SK-N-SH (cell line): ENCODE results near the gene HRH2. TPM values are rescaled to one million over a fixed set of nuclear protein-coding genes. Genes with fewer than 3 reads are reported as not detected.

Experiments
- CTCF ChIA-PET: fragments of 300-600, 350-600 bp; formaldehyde crosslinking; extraction: SDS; loops from one replicate; lab custom pipeline; 2021; lab: Yijun Ruan, JAX
- POLR2A ChIA-PET: fragments of 350-600 bp; sonication (Branson Sonifier 250); formaldehyde crosslinking; extraction: SDS; loops from one replicate; lab custom pipeline; 2020; ENCODE audit warnings: antibody characterized with exemption, inconsistent platforms; lab: Yijun Ruan, JAX
- DNase-seq: peaks from one replicate; pipeline ENCODE4 v3.0.0; 2012
- H2AFZ ChIP-seq: fragments of 200-600 bp; sonication (generic); 2 replicates; pipeline ENCODE4 v1.8.1; 2016; ENCODE audit warnings: antibody characterized with exemption, mild to moderate bottlenecking, low read depth
- H3F3A ChIP-seq: fragments of 200-600 bp; sonication (generic); replicated peaks from 2 replicates; pipeline ENCODE3; 2016; ENCODE audit warnings: antibody characterized with exemption, mild to moderate bottlenecking; ENCODE audit not compliant: insufficient read depth
- H3K27ac ChIP-seq, 2 experiments: fragments of 200-500 bp in 1 of 2; fragments of 200-600 bp in 1 of 2; sonication (Bioruptor generic) in 1 of 2; sonication (generic), shearing (Covaris generic) in 1 of 2; 2 replicates each; pipeline versions ENCODE4 v1.5.1 to v1.6.1; 2014 to 2016; ENCODE audit warnings: low read depth in 2 of 2, inconsistent platforms in 1 of 2, low read length in 1 of 2, mild to moderate bottlenecking in 1 of 2, mixed read lengths in 1 of 2
- H3K27me3 ChIP-seq: fragments of 200-600 bp; sonication (generic), shearing (Covaris generic); 2 replicates; pipeline ENCODE4 v1.6.1; 2016; ENCODE audit warnings: mixed run types; ENCODE audit not compliant: insufficient read depth
- H3K36me3 ChIP-seq, 2 experiments: fragments of 200-500 bp in 1 of 2; fragments of 200-600 bp in 1 of 2; sonication (Bioruptor generic) in 1 of 2; sonication (generic) in 1 of 2; replicated peaks in 1 of 2; 2 replicates each; pipeline versions ENCODE3 to v1.5.1; 2014 to 2016; ENCODE audit warnings: low read length in 1 of 2, mild to moderate bottlenecking in 1 of 2; ENCODE audit not compliant: insufficient read depth in 2 of 2, control insufficient read depth in 1 of 2
- H3K4me1 ChIP-seq, 2 experiments: fragments of 200-500 bp in 1 of 2; fragments of 200-600 bp in 1 of 2; sonication (Bioruptor generic) in 1 of 2; sonication (generic), shearing (Covaris generic) in 1 of 2; 2 replicates each; pipeline versions ENCODE4 v1.5.1 to v1.6.1; 2014 to 2016; ENCODE audit warnings: low read depth in 1 of 2, low read length in 1 of 2, mixed run types in 1 of 2; ENCODE audit not compliant: insufficient read depth in 2 of 2, control insufficient read depth in 1 of 2
- H3K4me2 ChIP-seq: fragments of 200-600 bp; sonication (generic), shearing (Covaris generic); 2 replicates; pipeline ENCODE4 v1.6.1; 2017; ENCODE audit warnings: mixed run types
- H3K4me3 ChIP-seq, 2 experiments: fragments of 200-500 bp in 1 of 2; fragments of 200-600 bp in 1 of 2; sonication (Bioruptor generic) in 1 of 2; sonication (generic), shearing (Covaris generic) in 1 of 2; 2 replicates each; pipeline versions ENCODE4 v1.5.1 to v1.8.1; 2014 to 2016; ENCODE audit warnings: low read depth in 2 of 2, inconsistent platforms in 1 of 2, low read length in 1 of 2, mild to moderate bottlenecking in 1 of 2, mixed read lengths in 1 of 2, moderate library complexity in 1 of 2
- H3K79me2 ChIP-seq: fragments of 200-600 bp; sonication (generic); 2 replicates; pipeline ENCODE4 v1.8.1; 2017; ENCODE audit warnings: mild to moderate bottlenecking; ENCODE audit not compliant: insufficient read depth
- H3K9ac ChIP-seq: fragments of 200-600 bp; sonication (generic); 2 replicates; pipeline ENCODE4 v1.6.1; 2017; ENCODE audit warnings: mixed run types
- H3K9me2 ChIP-seq: fragments of 200-600 bp; sonication (generic); 2 replicates; pipeline ENCODE4 v1.6.1; 2017; ENCODE audit warnings: mixed run types
- H3K9me3 ChIP-seq: fragments of 200-600 bp; sonication (generic); 2 replicates; pipeline ENCODE4 v1.6.1; 2017; ENCODE audit warnings: mixed run types, mild to moderate bottlenecking, moderate library complexity
- H4K20me1 ChIP-seq: fragments of 200-600 bp; sonication (generic); 2 replicates; pipeline ENCODE4 v1.6.1; 2017; ENCODE audit warnings: mild to moderate bottlenecking, mixed run types; ENCODE audit not compliant: insufficient read depth
- ELF1 ChIP-seq: IDR thresholded peaks from 2 replicates; pipeline ENCODE4 v1.4.0; 2012
- EZH2phosphoT487 ChIP-seq: fragments of 200-600 bp; sonication (generic); IDR thresholded peaks from 2 replicates; pipeline ENCODE4 v1.6.1; 2017; ENCODE audit warnings: low read depth, mixed run types, mild to moderate bottlenecking, antibody characterized with exemption, moderate library complexity, borderline replicate concordance
- FOXJ3 ChIP-seq: sonication (generic); formaldehyde crosslinking; IDR thresholded peaks from 2 replicates; pipeline ENCODE4 v1.5.1; 2020; ENCODE audit warnings: mild to moderate bottlenecking, missing genetic modification reagents
- FOXM1 ChIP-seq: IDR thresholded peaks from 2 replicates; pipeline ENCODE4 v1.4.0; 2012; ENCODE audit warnings: low read depth, mild to moderate bottlenecking
- GATA2 ChIP-seq: sonication (generic); formaldehyde crosslinking; IDR thresholded peaks from 2 replicates; pipeline ENCODE4 v1.5.0; 2020; ENCODE audit warnings: mild to moderate bottlenecking, missing genetic modification reagents
- JUND ChIP-seq: IDR thresholded peaks from 2 replicates; pipeline ENCODE4 v1.4.0; 2012
- NRF1 ChIP-seq: IDR thresholded peaks from 2 replicates; pipeline ENCODE4 v1.6.1; 2012; ENCODE audit warnings: low read depth, mild to moderate bottlenecking, low read length
- POLR2AphosphoS5 ChIP-seq: IDR thresholded peaks from 2 replicates; pipeline ENCODE4 v1.6.1; 2012; ENCODE audit warnings: low read depth, low read length
- RAD21 ChIP-seq: IDR thresholded peaks from 2 replicates; pipeline ENCODE4 v1.6.1; 2012; ENCODE audit warnings: mild to moderate bottlenecking, low read length
- RFX5 ChIP-seq: IDR thresholded peaks from 2 replicates; pipeline ENCODE4 v1.6.1; 2012; ENCODE audit warnings: mild to moderate bottlenecking, improper control_type of control experiment, low read length
- RXRA ChIP-seq: IDR thresholded peaks from 2 replicates; pipeline ENCODE4 v1.4.0; 2012; ENCODE audit warnings: low read depth, mild to moderate bottlenecking, borderline replicate concordance
- SIN3A ChIP-seq: IDR thresholded peaks from 2 replicates; pipeline ENCODE4 v1.6.1; 2012; ENCODE audit warnings: low read depth, mild to moderate bottlenecking, low read length, moderate library complexity, borderline replicate concordance
- TAF1 ChIP-seq: IDR thresholded peaks from 2 replicates; pipeline ENCODE4 v1.6.1; 2012; ENCODE audit warnings: low read depth, mild to moderate bottlenecking, low read length, moderate library complexity, borderline replicate concordance
- TEAD4 ChIP-seq: IDR thresholded peaks from 2 replicates; pipeline ENCODE4 v1.4.0; 2012; ENCODE audit warnings: mild to moderate bottlenecking, borderline replicate concordance; ENCODE audit not compliant: insufficient read depth
- WGBS: methylation state at CpG from one replicate; pipeline ENCODE4 v1.1.6; 2017; ENCODE audit warnings: low lambda C conversion rate; 5-methylcytosine and 5-hydroxymethylcytosine counted together
- polyA plus RNA-seq, 3 experiments: library from polyadenylated mRNA; depleted of rRNA; stranded (reverse); fragments of >200 nt; gene quantifications; 2 replicates each; pipeline ENCODE4 v1.2.3, GENCODE V29; 2012
- TF ChIP-seq, protein P1 (sequence below): IDR thresholded peaks from 2 replicates; pipeline ENCODE4 v1.4.0; 2012; ENCODE audit warnings: low read depth
- TF ChIP-seq, protein P2 (sequence below): IDR thresholded peaks from 2 replicates; pipeline ENCODE4 v1.4.0; 2012; ENCODE audit warnings: low read depth, borderline replicate concordance
- TF ChIP-seq, protein P3 (sequence below): fragments of 150-350 bp; IDR thresholded peaks from 2 replicates; pipeline ENCODE4 v1.6.1; 2016; ENCODE audit warnings: mild to moderate bottlenecking, low read depth, low read length
- TF ChIP-seq, protein P4 (sequence below): fragments of 200-600 bp; sonication (generic); IDR thresholded peaks from 2 replicates; pipeline ENCODE4 v1.6.1; 2017; ENCODE audit warnings: antibody characterized with exemption, mild to moderate bottlenecking, moderate library complexity
- TF ChIP-seq, protein P5 (sequence below): fragments of 150-350 bp; IDR thresholded peaks from 2 replicates; pipeline ENCODE4 v1.6.1; 2017; ENCODE audit warnings: antibody characterized with exemption, low read length, low read depth, borderline replicate concordance
- TF ChIP-seq, protein P6 (sequence below): IDR thresholded peaks from 2 replicates; pipeline ENCODE4 v1.6.1; 2012; ENCODE audit warnings: mild to moderate bottlenecking, low read depth, low read length, moderate library complexity
- TF ChIP-seq, protein P7 (sequence below): IDR thresholded peaks from 2 replicates; pipeline ENCODE4 v1.4.0; 2012; ENCODE audit warnings: low read depth, borderline replicate concordance

HRH2 gene
- polyA plus RNA-seq, 1 of the 3 experiments (the other 2 are of a cell fraction) = 0.08 TPM

DNA sequence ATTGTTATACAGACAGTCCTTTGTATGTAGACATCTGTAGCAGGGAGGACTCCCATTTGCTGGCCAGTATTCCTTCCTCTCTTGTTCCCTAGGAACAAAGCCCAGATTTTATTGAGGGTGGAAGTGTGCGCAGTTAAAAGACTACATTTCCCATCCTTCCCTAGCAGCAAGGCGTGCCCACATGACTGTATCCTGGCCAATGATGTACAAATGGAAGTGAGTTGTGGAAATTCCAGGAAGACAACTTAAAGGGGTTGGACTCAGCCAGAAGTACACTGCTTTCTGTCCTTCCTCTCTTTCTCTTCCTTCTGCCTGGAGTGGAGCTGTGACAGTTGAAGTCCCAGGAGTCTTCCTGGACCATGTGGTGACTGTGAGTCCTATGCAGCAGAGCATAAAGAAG is 89.0 kb downstream of the HRH2 start:
- 27% methylated on average over 2 of the region's 2 CpGs for WGBS

More for the DNA sequence above, 89.0 kb downstream of the HRH2 start:
- CTCF ChIA-PET = interaction anchor here (1.3 to 7.3 kb wide), 2 partner anchors 10 to 17 kb away, joined by 3 to 60 read pairs; no protein-coding TSS in a partner anchor
- H3K9ac ChIP-seq = no peak overlapping the region
- no peak overlapping the region for H2AFZ ChIP-seq
- no peaks in the 10 kb centered on the region for H3K27me3 ChIP-seq
- no peak overlapping the region for H3K4me2 ChIP-seq
- no peaks in the 10 kb centered on the region for H3K9me3 ChIP-seq
- peak; percentile 58 for DNase-seq
- TF ChIP-seq, protein P1, sequence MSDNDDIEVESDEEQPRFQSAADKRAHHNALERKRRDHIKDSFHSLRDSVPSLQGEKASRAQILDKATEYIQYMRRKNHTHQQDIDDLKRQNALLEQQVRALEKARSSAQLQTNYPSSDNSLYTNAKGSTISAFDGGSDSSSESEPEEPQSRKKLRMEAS = no peak
- no peak for TF ChIP-seq TEAD4
- no peak for TF ChIP-seq EZH2phosphoT487
- no peak for TF ChIP-seq FOXJ3 (CRISPR knock-in tag)
- TF ChIP-seq SIN3A = no peak
- no peak for TF ChIP-seq POLR2AphosphoS5
- TF ChIP-seq, protein P2, sequence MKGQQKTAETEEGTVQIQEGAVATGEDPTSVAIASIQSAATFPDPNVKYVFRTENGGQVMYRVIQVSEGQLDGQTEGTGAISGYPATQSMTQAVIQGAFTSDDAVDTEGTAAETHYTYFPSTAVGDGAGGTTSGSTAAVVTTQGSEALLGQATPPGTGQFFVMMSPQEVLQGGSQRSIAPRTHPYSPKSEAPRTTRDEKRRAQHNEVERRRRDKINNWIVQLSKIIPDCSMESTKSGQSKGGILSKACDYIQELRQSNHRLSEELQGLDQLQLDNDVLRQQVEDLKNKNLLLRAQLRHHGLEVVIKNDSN = peak; percentile 90
- TF ChIP-seq, protein P3, sequence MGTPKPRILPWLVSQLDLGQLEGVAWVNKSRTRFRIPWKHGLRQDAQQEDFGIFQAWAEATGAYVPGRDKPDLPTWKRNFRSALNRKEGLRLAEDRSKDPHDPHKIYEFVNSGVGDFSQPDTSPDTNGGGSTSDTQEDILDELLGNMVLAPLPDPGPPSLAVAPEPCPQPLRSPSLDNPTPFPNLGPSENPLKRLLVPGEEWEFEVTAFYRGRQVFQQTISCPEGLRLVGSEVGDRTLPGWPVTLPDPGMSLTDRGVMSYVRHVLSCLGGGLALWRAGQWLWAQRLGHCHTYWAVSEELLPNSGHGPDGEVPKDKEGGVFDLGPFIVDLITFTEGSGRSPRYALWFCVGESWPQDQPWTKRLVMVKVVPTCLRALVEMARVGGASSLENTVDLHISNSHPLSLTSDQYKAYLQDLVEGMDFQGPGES = no peak
- no peak for TF ChIP-seq GATA2 (CRISPR knock-in tag)
- TF ChIP-seq JUND = no peak
- TF ChIP-seq, protein P4, sequence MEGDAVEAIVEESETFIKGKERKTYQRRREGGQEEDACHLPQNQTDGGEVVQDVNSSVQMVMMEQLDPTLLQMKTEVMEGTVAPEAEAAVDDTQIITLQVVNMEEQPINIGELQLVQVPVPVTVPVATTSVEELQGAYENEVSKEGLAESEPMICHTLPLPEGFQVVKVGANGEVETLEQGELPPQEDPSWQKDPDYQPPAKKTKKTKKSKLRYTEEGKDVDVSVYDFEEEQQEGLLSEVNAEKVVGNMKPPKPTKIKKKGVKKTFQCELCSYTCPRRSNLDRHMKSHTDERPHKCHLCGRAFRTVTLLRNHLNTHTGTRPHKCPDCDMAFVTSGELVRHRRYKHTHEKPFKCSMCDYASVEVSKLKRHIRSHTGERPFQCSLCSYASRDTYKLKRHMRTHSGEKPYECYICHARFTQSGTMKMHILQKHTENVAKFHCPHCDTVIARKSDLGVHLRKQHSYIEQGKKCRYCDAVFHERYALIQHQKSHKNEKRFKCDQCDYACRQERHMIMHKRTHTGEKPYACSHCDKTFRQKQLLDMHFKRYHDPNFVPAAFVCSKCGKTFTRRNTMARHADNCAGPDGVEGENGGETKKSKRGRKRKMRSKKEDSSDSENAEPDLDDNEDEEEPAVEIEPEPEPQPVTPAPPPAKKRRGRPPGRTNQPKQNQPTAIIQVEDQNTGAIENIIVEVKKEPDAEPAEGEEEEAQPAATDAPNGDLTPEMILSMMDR = no peak
- TF ChIP-seq, protein P5, sequence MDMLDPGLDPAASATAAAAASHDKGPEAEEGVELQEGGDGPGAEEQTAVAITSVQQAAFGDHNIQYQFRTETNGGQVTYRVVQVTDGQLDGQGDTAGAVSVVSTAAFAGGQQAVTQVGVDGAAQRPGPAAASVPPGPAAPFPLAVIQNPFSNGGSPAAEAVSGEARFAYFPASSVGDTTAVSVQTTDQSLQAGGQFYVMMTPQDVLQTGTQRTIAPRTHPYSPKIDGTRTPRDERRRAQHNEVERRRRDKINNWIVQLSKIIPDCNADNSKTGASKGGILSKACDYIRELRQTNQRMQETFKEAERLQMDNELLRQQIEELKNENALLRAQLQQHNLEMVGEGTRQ = peak; percentile 54; the same call in 1 of the 2 replicates
- no peak for TF ChIP-seq RAD21
- TF ChIP-seq, protein P6, sequence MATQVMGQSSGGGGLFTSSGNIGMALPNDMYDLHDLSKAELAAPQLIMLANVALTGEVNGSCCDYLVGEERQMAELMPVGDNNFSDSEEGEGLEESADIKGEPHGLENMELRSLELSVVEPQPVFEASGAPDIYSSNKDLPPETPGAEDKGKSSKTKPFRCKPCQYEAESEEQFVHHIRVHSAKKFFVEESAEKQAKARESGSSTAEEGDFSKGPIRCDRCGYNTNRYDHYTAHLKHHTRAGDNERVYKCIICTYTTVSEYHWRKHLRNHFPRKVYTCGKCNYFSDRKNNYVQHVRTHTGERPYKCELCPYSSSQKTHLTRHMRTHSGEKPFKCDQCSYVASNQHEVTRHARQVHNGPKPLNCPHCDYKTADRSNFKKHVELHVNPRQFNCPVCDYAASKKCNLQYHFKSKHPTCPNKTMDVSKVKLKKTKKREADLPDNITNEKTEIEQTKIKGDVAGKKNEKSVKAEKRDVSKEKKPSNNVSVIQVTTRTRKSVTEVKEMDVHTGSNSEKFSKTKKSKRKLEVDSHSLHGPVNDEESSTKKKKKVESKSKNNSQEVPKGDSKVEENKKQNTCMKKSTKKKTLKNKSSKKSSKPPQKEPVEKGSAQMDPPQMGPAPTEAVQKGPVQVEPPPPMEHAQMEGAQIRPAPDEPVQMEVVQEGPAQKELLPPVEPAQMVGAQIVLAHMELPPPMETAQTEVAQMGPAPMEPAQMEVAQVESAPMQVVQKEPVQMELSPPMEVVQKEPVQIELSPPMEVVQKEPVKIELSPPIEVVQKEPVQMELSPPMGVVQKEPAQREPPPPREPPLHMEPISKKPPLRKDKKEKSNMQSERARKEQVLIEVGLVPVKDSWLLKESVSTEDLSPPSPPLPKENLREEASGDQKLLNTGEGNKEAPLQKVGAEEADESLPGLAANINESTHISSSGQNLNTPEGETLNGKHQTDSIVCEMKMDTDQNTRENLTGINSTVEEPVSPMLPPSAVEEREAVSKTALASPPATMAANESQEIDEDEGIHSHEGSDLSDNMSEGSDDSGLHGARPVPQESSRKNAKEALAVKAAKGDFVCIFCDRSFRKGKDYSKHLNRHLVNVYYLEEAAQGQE = no peak
- TF ChIP-seq, protein P7, sequence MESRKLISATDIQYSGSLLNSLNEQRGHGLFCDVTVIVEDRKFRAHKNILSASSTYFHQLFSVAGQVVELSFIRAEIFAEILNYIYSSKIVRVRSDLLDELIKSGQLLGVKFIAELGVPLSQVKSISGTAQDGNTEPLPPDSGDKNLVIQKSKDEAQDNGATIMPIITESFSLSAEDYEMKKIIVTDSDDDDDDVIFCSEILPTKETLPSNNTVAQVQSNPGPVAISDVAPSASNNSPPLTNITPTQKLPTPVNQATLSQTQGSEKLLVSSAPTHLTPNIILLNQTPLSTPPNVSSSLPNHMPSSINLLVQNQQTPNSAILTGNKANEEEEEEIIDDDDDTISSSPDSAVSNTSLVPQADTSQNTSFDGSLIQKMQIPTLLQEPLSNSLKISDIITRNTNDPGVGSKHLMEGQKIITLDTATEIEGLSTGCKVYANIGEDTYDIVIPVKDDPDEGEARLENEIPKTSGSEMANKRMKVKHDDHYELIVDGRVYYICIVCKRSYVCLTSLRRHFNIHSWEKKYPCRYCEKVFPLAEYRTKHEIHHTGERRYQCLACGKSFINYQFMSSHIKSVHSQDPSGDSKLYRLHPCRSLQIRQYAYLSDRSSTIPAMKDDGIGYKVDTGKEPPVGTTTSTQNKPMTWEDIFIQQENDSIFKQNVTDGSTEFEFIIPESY = no peak
- TF ChIP-seq NRF1 = no peak
- TF ChIP-seq TAF1 = no peak
- TF ChIP-seq RFX5 = no peak
- TF ChIP-seq RXRA = no peak
- TF ChIP-seq FOXM1 = no peak
- peak; percentile 43; the same call in 1 of the 2 replicates for TF ChIP-seq ELF1
- H3K27ac ChIP-seq = no peak overlapping the region; a peak in 1 of 4 replicates
- H3K4me1 ChIP-seq = peaks cover 0 to 8% of the 10 kb centered on the region in 2 experiments; a peak in 1 of 4 replicates
- H4K20me1 ChIP-seq = no peaks in the 10 kb centered on the region
- POLR2A ChIA-PET = no interaction called here
- H3F3A ChIP-seq = no peaks in the 10 kb centered on the region
- no peaks in the 10 kb centered on the region for H3K9me2 ChIP-seq
- H3K36me3 ChIP-seq = no peaks in the 10 kb centered on the region
- no peaks in the 10 kb centered on the region for H3K79me2 ChIP-seq
- H3K4me3 ChIP-seq = no peak overlapping the region; a peak in 1 of 4 replicates
